ENCODE data around the gene SLC25A43. TPM values are rescaled to one million over a fixed set of nuclear protein-coding genes. Genes with fewer than 3 reads are reported as not detected.

SLC25A43 gene
- total and polyA plus RNA-seq, 9 of the 15 experiments (the other 6 are each of a cell fraction or from before 2014, with no cell fraction given), result 1.3 to 8.4 (median 4.0) TPM

DNA sequence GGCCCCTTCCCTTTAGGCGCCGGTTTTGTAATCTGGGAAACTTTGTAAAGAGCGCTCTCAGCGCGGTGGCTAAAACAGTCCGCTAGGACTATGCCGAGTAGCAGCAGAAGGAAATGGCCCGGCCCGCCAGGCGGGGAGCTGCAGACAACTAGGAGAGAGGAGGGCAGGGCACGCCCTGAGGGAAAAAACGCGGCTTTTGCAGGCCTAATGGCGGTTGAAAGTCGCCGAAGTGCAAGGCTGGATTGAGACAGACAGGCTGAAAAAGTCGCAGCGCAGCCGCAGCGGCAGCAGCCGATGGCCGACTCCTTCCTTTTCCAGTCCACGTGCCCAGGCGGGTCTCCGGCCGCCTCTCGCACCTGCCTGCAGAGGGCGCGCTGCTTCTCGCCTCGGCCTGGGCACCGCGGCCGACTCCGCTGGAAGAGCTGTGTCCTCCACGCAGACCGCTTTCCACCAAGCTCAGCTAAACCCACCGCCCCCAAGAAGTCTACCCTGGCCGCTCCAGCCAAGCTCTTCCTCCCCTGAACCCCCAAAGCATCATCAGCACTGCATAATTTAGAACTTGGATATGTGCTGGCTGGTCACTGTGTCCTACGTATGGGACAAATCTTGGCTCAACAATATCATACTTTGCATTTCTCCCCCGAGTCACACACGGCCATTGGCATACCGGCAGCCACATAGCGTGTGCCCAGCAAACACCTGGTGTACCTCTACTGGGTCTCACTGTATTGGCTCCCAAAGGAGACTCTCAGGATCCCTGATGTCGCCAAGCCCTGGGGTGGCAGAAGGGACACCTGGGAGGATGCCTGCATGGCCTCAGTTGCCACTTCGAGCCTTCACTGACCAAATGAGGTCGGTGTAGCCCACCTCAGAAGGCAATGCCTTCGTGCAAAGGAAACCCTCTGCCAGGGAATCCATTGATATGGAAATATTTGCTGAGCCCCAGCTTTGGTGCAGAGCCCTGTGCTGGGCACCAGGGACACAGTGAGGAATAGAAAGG, 83.6 kb downstream of the SLC25A43 start (continued):
- TF ChIP-seq, protein P1, sequence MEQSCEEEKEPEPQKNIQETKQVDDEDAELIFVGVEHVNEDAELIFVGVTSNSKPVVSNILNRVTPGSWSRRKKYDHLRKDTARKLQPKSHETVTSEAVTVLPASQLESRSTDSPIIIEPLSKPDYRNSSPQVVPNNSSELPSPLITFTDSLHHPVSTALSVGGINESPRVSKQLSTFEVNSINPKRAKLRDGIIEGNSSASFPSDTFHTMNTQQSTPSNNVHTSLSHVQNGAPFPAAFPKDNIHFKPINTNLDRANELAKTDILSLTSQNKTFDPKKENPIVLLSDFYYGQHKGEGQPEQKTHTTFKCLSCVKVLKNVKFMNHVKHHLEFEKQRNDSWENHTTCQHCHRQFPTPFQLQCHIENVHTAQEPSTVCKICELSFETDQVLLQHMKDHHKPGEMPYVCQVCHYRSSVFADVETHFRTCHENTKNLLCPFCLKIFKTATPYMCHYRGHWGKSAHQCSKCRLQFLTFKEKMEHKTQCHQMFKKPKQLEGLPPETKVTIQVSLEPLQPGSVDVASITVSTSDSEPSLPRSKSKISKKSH (CRISPR knock-in tag; IDR thresholded peaks at IDR 0.05), result no peak
- TF ChIP-seq ZNF217 (CRISPR knock-in tag; IDR thresholded peaks at IDR 0.05) (no peak), NFIX (CRISPR knock-in tag; IDR thresholded peaks at IDR 0.05; ENCODE audit: low read depth) (no peak), TBP (optimal IDR thresholded peaks at IDR 0.05; ENCODE audit: low read depth, low read length) (peak; percentile 15), ZNF12 (CRISPR knock-in tag; IDR thresholded peaks at IDR 0.05) (0 out of 2 replicates have a peak, but pooled peaks have one; percentile 68), SP2 (IDR thresholded peaks at IDR 0.05; ENCODE audit: extremely low read depth, low read depth, low read length, poor library complexity, severe bottlenecking) (no peak), CXXC5 (CRISPR knock-in tag; IDR thresholded peaks at IDR 0.05) (peak; percentile 71), TRIM28 (IDR thresholded peaks at IDR 0.05) (no peak), TEAD1 (CRISPR knock-in tag; IDR thresholded peaks at IDR 0.05) (peak in 1 of 2 experiments; percentile 22; a peak in 1 of 4 replicates), CTBP1 (IDR thresholded peaks at IDR 0.05; ENCODE audit: borderline replicate concordance) (peak; percentile 22; the same call in 1 of the 2 replicates), NR1H2 (CRISPR knock-in tag; IDR thresholded peaks at IDR 0.05) (0 out of 2 replicates have a peak, but pooled peaks have one; percentile 56), CBFB (CRISPR knock-in tag; IDR thresholded peaks at IDR 0.05) (peak; percentile 55; the same call in 1 of the 2 replicates), L3MBTL2 (IDR thresholded peaks at IDR 0.05) (peak; percentile 98), BHLHE40 (IDR thresholded peaks at IDR 0.05; ENCODE audit: low read length) (peak; percentile 93)
- TF ChIP-seq, protein P2, sequence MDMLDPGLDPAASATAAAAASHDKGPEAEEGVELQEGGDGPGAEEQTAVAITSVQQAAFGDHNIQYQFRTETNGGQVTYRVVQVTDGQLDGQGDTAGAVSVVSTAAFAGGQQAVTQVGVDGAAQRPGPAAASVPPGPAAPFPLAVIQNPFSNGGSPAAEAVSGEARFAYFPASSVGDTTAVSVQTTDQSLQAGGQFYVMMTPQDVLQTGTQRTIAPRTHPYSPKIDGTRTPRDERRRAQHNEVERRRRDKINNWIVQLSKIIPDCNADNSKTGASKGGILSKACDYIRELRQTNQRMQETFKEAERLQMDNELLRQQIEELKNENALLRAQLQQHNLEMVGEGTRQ (CRISPR knock-in tag; IDR thresholded peaks at IDR 0.05), result peak; percentile 75
- TF ChIP-seq, protein P3, sequence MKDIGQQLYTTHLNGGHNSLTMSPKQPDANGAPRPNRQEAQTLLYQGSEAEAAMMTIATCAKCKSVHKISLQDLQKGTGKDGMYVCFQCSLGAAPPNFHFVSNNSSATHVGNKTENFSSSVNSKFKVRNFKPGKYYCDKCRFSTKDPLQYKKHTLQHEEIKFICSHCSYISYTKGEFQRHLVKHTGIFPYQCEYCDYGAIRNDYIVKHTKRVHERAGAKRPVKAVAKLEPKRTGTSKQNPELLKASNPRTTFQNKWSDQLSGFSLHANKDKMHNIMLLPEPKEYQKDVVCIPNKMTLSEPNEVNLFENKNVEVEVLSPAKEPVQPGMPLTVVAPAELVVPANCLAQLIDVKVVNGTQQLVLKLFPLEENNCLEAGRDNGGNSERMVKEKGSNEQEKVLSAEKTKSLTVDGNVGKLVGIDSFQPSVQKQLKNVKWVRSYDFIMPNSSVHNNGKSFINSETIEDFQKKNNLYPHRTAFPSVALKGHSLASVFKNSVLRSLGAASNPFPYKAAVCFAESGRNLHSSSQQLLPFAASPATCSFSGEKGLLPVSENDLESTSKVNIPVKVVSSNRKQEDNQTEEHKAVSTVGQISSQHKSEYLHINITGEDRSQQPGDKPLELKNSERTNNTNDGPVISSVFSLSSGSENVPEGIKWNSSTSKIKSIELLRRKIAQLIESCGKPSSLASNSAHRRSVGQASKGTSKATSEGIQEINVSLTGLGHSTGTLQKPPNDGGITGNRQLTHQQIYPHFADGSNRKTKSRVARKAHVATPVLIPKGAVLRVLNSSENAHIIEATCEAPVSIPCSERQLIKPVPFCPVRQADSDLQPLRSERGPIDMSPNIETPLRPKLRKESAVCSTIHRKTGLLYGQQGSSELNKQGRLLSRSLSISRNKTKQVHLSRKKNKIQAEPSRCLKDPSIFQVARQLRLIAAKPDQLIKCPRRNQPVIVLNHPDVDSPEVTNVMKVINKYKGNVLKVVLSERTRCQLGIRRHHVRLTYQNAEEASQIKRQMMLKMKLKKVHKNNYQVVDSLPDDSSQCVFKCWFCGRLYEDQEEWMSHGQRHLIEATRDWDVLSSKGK (CRISPR knock-in tag; IDR thresholded peaks at IDR 0.05), result no peak
